Fibroblast of lung (primary cell): ENCODE data around the gene COG8.

Source experiments
- CTCF ChIP-seq, 2 donors: IDR thresholded peaks in 1 of 2; conservative IDR thresholded peaks in 1 of 2; 1 replicate in 1 of 2; 2 replicates in 1 of 2; pipeline ENCODE4 v1.5.1; 2011 to 2012; ENCODE audit warnings: low read length in 2 of 2, control low read depth in 1 of 2, inconsistent platforms in 1 of 2, low read depth in 1 of 2, mild to moderate bottlenecking in 1 of 2
- EZH2 ChIP-seq: IDR thresholded peaks from 2 replicates; pipeline ENCODE4 v1.5.1; 2012; ENCODE audit warnings: low read length, control low read depth, mild to moderate bottlenecking; ENCODE audit errors: missing control alignments

GRCh38 chr16:69323415-69323814 lies 15.9 kb downstream of the COG8 start:
- TF ChIP-seq CTCF (conservative IDR thresholded peaks at IDR 0.05 in 1 of 2, IDR thresholded peaks at IDR 0.05 in 1 of 2; ENCODE audit: low read depth in 1 of 2, low read length in 2 of 2) (no peak), EZH2 (no peak)
